Measurements from ENCODE around the gene RBP5.
"Not testable (repeated sequence)": the region's sequence is repeated elsewhere in the genome, so short reads cannot be mapped to it uniquely, and the experiment has no call there.

The RBP5 gene

DNA sequence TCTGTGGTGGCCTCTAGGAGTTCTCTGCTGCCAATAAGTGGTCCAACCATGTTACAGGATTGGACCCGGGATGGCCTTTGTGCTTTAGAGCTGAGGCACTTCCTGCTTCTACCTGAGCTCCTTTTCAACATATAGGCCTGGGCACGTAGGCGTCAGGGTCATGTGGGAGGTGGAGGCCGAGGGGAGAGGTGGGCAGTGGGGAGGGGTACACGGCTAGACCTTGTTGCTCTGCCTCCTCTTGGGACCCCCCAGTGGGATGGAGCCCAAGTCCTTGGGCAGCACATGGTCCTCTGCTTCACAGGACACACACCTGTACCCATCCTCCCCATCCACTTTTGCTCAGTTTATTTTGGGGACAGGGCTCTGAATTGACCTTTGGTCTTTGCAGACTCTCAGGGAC lies 7.4 kb downstream of the RBP5 start:
- DNase-seq, result no peak

GRCh38 chr12:7120166-7120565 lies 8.5 kb downstream of the RBP5 start:
- DNase-seq, result no peak

- DNase-seq, result no peak
These were observed 9.8 kb downstream of the RBP5 start for GRCh38 chr12:7118881-7119280.

DNA sequence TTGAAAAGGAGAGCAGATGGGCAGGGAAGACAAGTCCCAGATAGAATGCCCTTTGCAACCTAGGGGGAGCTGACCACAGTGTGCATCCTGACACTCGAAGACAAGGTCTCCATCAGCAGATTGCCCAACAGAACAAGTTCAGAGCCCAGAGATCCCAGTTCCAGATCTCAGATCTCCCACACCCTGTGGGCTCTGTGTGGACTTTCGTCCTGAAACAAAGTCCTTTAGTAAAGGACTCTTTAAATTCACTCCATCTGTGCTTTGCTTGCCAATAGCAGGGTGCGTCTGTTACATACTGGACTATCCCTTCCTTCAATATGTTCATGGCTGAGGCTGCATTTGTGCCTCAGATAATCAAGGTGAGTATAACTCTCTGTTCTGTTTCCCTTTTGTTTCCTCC lies 11.0 kb downstream of the RBP5 start:
- no peak for DNase-seq

DNA sequence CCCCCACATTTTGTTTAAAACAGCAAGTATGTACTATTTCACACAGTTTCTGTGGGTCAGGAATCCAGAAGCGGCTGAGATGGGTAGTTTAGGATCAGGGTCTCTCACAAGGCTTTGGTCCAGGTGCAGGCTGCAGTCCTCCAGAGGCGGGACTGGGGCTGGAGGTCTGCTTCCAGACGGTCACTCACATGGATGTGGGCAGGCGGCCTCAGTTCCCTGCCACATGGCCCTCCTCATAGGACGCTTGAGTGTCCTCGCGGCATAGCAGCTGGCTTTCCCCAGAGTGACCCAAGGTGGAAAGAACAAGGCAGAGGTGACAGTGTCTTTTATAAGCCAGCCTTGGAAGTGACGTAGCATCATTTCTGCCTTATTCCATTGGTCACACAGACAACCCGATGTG lies 11.8 kb downstream of the RBP5 start:
- DNase-seq, result no peak

DNA sequence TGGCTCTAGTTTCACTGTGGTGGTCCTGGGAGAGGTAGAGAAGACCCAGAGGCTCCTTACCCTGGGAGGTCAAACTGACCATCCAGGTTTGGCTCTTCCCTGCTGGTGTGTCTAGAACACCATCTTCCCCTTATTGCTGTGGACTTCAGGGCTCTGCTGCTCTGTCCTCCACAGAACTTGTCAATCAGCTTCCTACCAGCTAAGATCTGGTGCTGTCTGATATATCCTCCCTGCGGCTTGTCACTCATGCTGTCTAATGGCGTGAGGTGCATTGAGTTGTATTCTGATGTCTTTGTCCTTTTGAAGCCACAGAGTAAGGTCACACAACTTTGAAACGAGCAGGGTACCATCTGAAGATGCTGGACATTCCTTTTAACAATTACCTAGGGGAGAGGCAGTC lies 12.5 kb downstream of the RBP5 start:
- no peak for DNase-seq

- no peak for DNase-seq
These were observed 13.8 kb downstream of the RBP5 start for GRCh38 chr12:7114851-7115250.

DNA sequence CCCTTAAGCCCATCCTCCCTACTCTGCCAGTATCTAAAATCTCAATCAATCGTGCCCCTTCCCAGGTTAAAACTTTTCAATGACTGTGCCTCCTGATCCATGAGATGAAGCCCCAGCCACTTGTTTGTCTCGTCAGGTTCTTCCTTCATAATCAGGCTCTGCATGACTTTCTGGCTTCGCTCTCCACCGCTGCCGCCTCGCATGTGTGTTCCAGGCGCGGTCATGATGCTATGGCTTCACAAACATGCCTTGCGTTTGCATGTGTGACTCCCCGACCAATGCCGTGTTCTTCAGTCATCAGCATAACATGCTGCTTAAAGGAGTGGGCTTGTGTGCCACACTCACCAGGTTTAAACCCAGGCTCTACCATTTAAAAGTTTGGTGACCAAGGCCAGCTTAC lies 14.7 kb downstream of the RBP5 start:
- no peak for DNase-seq

GRCh38 chr12:7113389-7113871 lies 15.3 kb downstream of the RBP5 start:
- peak; percentile 11 for DNase-seq

GRCh38 chr12:7112041-7112440 lies 16.6 kb downstream of the RBP5 start:
- DNase-seq, result no peak

- no peak for DNase-seq
These were observed 18.0 kb downstream of the RBP5 start for GRCh38 chr12:7110661-7111060.

GRCh38 chr12:7109572-7109920 lies 19.1 kb downstream of the RBP5 start:
- DNase-seq, result no peak

GRCh38 chr12:7108796-7109571 lies 19.7 kb downstream of the RBP5 start, which contains the start of gene C1RL:
Gene C1RL, minus strand, starts transcription at chr12:7109214. Its CDS starts 34 bp downstream, at chr12:7109180.
- DNase-seq, result peak; percentile 87

- DNase-seq, result peak; percentile 70
These were observed 20.5 kb downstream of the RBP5 start for GRCh38 chr12:7108003-7108795.

- DNase-seq, result no peak
These were observed 21.1 kb downstream of the RBP5 start for GRCh38 chr12:7107636-7108002.

DNA sequence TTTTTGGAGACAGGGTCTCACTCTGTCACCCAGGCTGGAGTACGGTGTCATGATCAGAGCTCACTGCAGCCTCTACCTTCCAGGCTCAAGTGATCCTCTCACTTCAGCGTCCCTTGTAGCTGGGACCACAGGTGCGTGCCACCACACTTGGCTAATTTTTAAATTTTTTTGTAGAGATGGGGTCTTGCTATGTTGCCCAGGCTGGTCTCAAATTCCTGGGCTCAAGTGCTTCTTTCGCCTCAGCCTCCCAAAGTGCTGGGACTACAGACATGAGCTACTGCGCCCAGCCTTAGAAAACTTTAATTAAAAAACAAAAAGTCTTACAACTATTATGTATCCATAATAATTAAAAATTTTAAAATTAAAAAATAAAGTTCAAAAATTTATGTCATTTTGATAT lies 21.5 kb downstream of the RBP5 start:
- not testable (repeated sequence) for DNase-seq

- DNase-seq, result no peak
These were observed 22.6 kb downstream of the RBP5 start for GRCh38 chr12:7106082-7106481.

- DNase-seq, result no peak
These were observed 24.7 kb downstream of the RBP5 start for GRCh38 chr12:7103837-7104584.

DNA sequence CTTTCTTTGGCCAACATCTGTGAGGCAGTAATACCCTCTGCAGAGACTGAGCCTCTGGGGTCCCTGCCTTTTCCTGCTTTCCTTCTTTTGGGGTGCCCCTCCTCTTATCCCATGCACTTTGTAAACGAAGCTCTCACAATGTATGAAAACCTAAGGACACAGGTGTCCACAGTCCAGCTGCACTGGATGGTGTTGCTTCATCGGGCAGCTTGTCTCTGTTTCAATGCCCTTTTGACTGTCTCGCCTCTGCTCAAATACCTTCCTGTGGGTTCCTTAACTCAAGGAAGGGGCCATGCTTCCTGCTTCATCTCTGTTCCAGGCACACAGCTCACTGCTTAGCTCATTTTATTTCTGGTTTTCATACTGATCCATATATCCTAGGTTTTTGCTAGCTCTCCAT lies 26.1 kb downstream of the RBP5 start:
- no peak for DNase-seq

DNA sequence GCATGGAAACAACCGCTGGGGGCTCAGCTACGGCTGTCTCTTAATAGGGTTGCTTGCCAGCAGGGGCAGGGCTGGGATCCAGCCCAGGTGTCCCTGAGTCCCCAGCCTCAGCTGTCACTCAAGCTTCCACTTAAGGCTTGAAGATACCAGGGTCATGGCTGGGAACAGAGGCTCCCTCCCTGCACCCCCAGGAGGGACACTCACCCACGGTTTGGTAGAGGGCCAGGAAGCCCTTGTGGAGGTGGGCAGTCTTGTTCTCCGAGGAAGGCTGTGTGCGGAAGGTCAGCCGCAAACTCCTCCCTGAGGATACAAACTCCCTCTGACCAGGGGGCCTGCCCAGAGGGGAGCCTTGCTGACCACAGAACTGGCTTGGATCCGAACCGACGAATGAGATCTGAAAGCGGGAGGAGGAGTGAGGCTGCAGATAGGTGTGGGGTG lies 27.0 kb downstream of the RBP5 start:
- DNase-seq, result no peak

GRCh38 chr12:7101047-7101693 lies 27.5 kb downstream of the RBP5 start:
- no peak for DNase-seq

- DNase-seq, result no peak
These were observed 28.4 kb downstream of the RBP5 start for GRCh38 chr12:7100239-7100638.
